ENCODE results near the gene DYSF.

- TF ChIP-seq, protein P1, sequence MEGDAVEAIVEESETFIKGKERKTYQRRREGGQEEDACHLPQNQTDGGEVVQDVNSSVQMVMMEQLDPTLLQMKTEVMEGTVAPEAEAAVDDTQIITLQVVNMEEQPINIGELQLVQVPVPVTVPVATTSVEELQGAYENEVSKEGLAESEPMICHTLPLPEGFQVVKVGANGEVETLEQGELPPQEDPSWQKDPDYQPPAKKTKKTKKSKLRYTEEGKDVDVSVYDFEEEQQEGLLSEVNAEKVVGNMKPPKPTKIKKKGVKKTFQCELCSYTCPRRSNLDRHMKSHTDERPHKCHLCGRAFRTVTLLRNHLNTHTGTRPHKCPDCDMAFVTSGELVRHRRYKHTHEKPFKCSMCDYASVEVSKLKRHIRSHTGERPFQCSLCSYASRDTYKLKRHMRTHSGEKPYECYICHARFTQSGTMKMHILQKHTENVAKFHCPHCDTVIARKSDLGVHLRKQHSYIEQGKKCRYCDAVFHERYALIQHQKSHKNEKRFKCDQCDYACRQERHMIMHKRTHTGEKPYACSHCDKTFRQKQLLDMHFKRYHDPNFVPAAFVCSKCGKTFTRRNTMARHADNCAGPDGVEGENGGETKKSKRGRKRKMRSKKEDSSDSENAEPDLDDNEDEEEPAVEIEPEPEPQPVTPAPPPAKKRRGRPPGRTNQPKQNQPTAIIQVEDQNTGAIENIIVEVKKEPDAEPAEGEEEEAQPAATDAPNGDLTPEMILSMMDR (IDR thresholded peaks at IDR 0.05), result no peak
- TF ChIP-seq EZH2 (IDR thresholded peaks at IDR 0.05; ENCODE audit: borderline replicate concordance, insufficient read depth, low read depth, low read length, poor library complexity, severe bottlenecking), result no peak
These were observed 154.7 kb downstream of the DYSF start for GRCh38 chr2:71608034-71608433.

All from B cell (primary cell).